KG1 (cell line): ENCODE data around the gene PPIF.
"Not testable (repeated sequence)": the region's sequence is repeated elsewhere in the genome, so short reads cannot be mapped to it uniquely, and the experiment has no call there.

Source experiments
- DNase-seq: peaks from one replicate; lab custom pipeline; 2025; lab: John Stamatoyannopoulos, UW

PPIF gene

DNA sequence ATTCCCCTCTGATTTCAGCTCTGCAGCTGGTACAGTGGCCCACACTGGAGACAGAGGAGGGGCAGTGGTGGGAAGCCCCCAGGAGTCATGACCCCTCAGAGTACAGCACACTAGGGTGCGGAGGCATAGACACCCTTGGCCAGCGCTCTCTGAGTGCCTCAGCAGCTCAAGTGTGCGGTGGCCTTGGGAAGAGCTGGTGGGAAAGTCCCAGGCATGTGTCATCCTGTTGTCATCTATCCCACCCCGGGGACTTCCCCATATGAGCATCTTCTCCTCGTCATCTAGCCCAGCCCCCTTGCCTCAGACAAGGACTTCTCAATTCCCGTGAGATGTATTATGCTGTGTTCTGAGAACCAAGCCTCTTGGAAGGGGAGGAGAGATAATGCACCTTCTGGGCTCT is 15.6 kb upstream of the PPIF start:
- no peak for DNase-seq

DNA sequence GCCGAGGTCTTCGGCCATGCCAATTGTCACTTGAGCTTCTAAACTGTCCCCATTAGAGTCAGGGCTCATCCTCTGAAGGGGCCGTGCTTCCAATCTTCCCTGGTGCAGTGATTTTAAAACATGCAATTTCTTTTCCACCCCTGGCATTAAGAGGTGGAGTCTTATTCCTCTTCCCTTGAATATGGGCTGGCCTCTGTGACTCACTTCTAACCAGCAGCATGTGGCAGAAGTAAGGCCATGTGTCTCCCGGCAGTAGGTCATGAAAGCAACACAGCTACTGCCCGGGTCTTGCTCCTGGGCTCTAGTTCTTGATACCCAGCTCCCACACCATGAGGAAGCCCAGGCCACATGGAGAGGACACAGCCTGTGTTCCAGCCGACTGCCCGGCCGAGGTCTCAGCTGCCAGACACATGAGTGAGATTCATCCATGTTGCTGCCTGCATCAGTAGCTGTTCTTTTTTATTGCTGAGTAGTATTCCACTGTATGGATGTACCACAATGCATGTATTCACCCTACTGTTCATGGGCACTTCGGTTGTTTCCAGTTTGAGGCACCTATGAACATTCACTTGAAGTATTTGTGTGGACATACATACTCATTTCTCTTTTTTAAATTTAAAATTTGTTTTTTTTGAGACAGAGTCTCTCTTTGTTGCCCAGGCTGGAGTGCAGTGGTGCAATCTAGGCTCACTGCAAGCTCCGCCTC is 14.5 kb upstream of the PPIF start:
- not testable (repeated sequence) for DNase-seq

DNA sequence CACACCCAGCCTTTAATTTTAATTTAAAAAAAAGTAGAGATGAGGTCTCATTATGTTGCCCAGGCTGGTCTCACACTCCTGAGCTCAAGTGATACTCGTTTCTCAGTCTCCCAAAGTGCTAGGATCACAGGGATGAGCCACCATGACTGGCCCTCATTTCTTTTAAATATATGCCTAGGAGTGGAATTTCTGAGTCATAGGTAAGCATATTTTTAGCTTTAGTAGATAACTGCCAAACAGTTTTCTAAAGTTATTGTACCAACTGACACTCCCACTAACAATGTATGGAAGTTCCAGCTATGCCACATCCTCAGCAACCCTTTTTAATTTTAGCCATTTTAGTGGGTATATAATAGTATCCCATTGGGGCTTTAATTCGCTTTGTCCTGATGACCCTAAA is 13.8 kb upstream of the PPIF start:
- DNase-seq: no peak

DNA sequence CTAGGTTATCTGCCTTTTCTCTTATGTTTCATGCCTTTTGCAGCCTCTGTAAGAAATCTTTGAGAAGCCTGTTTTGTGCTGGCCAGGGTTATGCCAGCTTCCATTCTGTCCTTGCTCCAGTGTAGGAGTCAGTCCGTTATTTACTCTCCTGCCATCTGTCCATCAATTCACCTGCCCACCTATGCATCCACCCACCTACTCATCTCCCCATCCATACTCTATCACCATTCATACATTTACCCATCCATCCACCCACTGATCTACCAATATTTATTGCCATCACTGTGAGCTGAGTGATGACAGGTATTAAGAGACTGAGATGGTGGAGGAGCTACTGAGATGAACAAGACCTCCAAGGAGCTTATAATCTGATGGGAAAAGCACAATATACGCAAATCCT is 12.7 kb upstream of the PPIF start:
- DNase-seq: no peak

GRCh38 chr10:79335094-79335469 is 12.2 kb upstream of the PPIF start:
- no peak for DNase-seq

GRCh38 chr10:79335470-79336235 is 11.6 kb upstream of the PPIF start:
- DNase-seq: no peak

DNA sequence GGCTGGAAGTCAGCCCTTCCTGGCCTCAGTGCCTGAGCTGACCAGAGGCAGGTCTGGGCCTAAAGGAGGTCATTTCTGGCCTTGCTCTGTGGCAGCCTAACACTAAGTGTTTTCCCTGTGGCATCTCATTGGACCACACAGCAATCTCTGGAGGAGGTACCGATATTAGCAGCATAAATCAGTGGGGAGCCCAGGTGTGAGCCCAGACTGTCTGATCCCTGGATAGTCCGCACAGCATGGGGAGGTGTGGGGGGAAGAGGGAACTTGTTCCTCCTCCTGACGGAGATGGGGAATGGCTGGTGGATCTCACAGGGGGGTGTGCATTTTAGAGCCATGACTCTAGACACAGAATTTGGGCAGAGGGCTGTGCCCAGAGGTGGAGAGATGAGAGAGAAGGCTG is 11.0 kb upstream of the PPIF start:
- DNase-seq: no peak

DNA sequence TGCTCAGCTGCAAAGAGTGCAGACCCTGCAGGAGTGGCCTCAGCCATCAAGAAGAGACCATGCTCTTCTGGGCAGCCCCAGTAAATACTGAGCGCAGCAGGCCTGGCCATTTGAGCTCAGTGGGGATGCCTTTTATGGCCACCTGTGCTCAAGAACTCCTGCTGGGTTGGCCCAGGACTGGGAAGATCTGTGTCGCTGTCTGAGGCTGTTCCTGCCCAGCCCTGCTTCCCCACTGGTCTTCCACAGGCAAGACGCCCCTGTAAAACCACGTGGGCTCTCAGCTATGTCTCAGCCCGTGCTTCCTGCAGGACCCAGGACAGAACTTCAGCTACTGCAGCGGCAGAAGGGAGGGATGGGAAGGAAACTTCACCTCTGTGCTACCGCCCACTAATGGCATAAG is 10.5 kb upstream of the PPIF start:
- no peak for DNase-seq

DNA sequence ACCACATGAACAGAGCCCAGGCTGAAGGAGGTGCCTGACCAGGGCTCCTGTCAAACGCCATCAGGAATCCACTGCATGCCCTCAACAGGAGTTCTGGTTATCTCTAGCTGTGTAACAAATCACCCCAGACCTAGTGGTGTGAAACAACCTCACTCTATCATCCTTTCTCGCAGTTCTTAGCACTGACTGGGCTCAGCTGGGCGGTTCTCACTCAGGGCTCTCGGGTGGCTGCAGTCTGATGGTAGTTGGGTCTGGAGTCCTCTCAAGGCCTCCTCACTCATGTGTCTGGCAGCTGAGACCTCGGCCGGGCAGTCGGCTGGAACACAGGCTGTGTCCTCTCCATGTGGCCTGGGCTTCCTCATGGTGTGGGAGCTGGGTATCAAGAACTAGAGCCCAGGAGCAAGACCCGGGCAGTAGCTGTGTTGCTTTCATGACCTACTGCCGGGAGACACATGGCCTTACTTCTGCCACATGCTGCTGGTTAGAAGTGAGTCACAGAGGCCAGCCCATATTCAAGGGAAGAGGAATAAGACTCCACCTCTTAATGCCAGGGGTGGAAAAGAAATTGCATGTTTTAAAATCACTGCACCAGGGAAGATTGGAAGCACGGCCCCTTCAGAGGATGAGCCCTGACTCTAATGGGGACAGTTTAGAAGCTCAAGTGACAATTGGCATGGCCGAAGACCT is 9.3 kb upstream of the PPIF start:
- not testable (repeated sequence) for DNase-seq

- DNase-seq: no peak
Observed at GRCh38 chr10:79339266-79339665, 8.0 kb upstream of the PPIF start.

DNA sequence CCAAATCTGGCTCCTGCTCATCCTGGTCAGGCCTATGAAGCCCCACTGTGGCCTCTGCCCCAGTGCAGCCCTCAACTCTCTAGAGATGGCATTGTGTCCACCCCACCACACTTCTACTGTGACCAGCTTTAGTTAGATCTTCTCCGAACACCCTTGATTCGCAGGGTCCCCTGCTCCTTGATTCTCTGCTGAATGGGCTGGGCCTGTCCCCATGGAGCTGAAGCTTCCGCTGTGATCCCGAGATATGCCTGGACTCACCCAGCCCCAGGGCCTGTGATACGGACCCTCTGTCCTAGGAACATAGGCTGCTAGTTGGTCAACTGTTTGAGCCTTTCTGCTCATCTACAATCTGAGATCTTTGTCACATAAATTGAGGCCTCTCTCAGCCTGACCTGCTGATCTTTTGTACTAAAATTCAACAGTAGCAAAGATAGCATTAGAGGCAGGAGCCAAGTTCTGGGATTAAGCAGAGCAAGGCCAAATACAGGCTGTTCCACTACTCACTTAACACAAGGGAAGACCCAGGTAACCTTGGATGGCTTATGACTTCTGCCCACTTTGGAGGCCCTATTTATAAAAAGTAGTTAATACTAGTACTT is 6.5 kb upstream of the PPIF start:
- no peak for DNase-seq

DNA sequence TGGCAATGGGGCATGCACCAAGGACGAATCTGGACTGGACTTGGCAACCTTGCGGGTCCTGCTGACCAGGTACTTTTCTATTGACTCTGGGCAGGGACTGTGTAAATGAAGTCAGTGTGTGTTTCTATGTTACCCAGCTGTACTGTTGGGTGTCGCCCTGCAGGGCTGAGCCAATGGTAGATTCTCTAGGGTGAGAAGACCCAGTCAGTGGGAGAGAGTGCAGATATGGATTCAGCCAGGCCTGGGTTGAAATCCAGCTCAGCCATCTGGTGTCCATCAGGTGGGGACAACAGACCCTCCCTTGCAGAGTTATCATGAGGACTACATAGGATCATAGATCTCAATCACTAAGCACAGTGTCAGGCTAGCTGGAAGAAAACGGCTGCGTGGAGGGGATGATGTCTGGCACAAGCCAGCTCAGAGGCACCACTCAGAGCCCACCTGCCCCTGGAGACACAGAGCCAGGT is 4.9 kb upstream of the PPIF start:
- DNase-seq: no peak

GRCh38 chr10:79342811-79343561 is 4.3 kb upstream of the PPIF start:
- DNase-seq: no peak

DNA sequence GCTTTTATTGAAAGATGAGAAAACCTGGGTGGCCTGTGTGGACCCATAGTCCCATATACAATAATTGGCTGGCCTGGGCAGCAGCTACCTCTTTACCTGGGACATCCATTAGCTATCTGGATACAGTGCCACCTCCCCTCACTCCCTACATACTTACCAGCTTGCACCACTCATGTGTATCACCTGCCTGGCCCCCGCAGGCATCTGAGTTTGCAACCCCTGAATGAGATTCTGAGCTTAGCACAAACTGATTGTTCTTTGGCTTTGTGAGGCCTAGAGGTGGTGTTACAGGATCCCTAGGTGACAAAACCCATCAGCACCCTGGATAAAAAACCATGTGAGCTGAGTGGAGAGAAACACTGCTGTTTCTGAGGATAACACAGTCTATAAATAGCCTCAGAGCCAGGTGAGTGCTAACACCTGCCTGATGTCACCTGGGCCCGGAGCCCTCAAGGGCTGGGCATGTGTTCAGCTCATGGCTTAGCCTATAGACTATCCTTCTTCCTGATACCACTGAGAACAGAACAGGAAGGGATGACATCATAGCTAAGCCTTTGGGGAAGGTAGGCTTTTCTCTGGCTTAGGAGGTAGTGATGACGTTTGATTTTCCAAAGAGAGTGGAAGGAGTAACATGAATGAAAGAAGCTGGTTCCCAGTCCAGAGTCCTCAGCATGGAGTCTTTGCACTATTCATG is 2.6 kb upstream of the PPIF start:
- DNase-seq: no peak

- no peak for DNase-seq
Observed at GRCh38 chr10:79345241-79346011, 1.8 kb upstream of the PPIF start.

DNA sequence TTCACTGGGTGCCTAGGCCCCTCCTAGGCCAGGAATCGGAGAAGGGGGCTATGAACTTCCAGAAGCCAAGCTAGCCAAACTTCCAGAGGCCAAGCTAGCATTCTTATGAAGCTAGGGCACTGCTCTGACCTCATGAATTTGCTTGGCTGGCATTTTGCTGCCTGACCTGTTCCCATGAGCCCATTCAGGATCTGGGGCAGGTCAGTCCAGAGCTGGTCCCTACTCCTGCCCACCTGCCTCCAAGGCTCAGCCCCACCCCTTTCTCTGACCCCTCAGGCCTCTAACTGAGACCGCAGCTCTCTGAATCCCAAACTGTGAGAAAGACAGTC is 1.3 kb upstream of the PPIF start:
- no peak for DNase-seq

DNA sequence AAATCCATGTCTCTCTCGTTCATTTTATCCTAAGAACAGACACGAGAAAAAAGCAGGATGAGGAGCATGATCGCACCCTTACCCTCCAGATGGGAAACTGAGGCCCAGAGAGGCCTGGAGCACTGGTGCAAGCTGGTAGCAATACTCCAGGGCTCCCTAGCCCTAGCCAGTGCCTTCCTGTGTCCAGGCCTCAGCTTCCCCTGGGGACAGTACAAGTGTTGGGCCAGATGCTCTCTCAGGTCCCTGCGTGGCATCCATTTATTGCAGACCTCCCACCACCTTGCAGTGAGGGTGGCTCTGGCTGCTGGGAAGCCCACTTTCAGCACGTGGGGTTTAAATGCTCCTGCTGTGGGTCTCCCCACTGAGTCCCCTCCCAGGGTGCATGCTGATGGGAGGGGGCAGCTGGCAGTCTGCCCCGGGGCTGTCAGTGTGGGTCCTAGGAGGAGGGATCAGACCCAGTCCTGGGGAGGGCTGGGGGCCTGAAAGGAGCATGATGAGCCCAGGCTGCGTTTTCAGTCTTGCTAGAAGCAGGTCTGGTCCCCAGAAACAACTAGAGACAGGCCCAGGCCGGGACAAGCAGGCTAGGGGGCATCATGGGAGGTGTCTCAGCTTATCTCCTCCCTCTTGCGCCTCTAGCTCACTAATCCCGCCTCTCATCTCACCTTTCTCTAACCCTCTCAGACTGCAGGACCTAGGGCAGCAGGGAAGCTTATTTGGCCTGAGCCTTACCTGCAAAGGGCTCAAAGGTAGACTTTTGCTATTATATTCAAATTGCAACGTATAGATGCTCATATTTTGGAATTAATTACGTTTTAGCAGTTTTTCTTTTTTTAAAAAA is 662 bp upstream of the PPIF start:
- DNase-seq: no peak

GRCh38 chr10:79347894-79348639 is 798 bp downstream of the PPIF start:
- no peak for DNase-seq

GRCh38 chr10:79348640-79348988 is 1.3 kb downstream of the PPIF start:
- no peak for DNase-seq
